IMR-90 (cell line): ENCODE data around the gene RNF151. TPM values are rescaled to one million over a fixed set of nuclear protein-coding genes. Genes with fewer than 3 reads are reported as not detected.
A peak's percentile ranks its signal among the peaks of the same experiment; 100 is the strongest.

Source experiments
- ATAC-seq: fragments of 200-7000 bp; cut with Tn5 transposase; 2 replicates; pipeline ENCODE4 v1.9.1; 2020; ENCODE audit warnings: low read depth, mild to moderate bottlenecking, moderate library complexity
- BruUV-seq: library from RNA; stranded (reverse); fragments of 400-500 nt; replicated peaks from 2 replicates; lab custom pipeline; 2021; lab: Mats Ljungman, UMichigan
- CTCF ChIA-PET: fragments of 300-600 bp; formaldehyde crosslinking; extraction: SDS; loops from one replicate; lab custom pipeline; 2021; ENCODE audit warnings: antibody characterized with exemption; lab: Yijun Ruan, JAX
- POLR2A ChIA-PET: fragments of 300-600 bp; sonication (Branson Sonifier 250); formaldehyde crosslinking; loops from one replicate; lab custom pipeline; 2022; ENCODE audit warnings: antibody characterized with exemption; ENCODE audit not compliant: unreplicated experiment; lab: Charles Lee
- DNase-seq: peaks from one replicate; pipeline ENCODE4 v3.0.0; 2013
- H2AFZ ChIP-seq: replicated peaks from 2 replicates; pipeline ENCODE3; 2013; ENCODE audit warnings: low read length, mild to moderate bottlenecking; ENCODE audit not compliant: poor library complexity
- H2AK5ac ChIP-seq: 2 replicates; pipeline ENCODE4 v1.6.1; 2013; ENCODE audit warnings: low read depth, low read length, inconsistent platforms
- H2AK9ac ChIP-seq: replicated peaks from 2 replicates; pipeline ENCODE3; 2013; ENCODE audit warnings: mild to moderate bottlenecking, low read depth, low read length, moderate library complexity; ENCODE audit not compliant: poor library complexity
- H2BK120ac ChIP-seq: 2 replicates; pipeline ENCODE4 v1.6.1; 2013; ENCODE audit warnings: low read depth, low read length, inconsistent platforms
- H2BK15ac ChIP-seq: 3 replicates; pipeline ENCODE4 v1.6.1; 2013; ENCODE audit warnings: low read depth, low read length, inconsistent platforms
- H2BK20ac ChIP-seq: 2 replicates; pipeline ENCODE4 v1.6.1; 2013; ENCODE audit warnings: low read depth, mild to moderate bottlenecking, inconsistent platforms, low read length, moderate library complexity
- H2BK5ac ChIP-seq: 2 replicates; pipeline ENCODE4 v1.6.1; 2013; ENCODE audit warnings: mild to moderate bottlenecking, low read depth, low read length, inconsistent platforms; ENCODE audit not compliant: poor library complexity, severe bottlenecking
- H3K14ac ChIP-seq: replicated peaks from 2 replicates; pipeline ENCODE4 v1.6.1; 2013; ENCODE audit warnings: low read depth, low read length, inconsistent platforms
- H3K18ac ChIP-seq: 2 replicates; pipeline ENCODE4 v1.6.1; 2013; ENCODE audit warnings: low read depth, low read length, control low read depth
- H3K23ac ChIP-seq: 2 replicates; pipeline ENCODE4 v1.6.1; 2013; ENCODE audit warnings: low read depth, low read length, inconsistent platforms
- H3K27ac ChIP-seq: 2 replicates; pipeline ENCODE4 v1.5.1; 2013; ENCODE audit warnings: mild to moderate bottlenecking, control low read depth, low read length; ENCODE audit not compliant: insufficient read depth
- H3K27me3 ChIP-seq: 2 replicates; pipeline ENCODE4 v1.6.1; 2013; ENCODE audit warnings: low read length; ENCODE audit not compliant: control insufficient read depth, insufficient read depth
- H3K36me3 ChIP-seq: 2 replicates; pipeline ENCODE4 v1.6.1; 2013; ENCODE audit warnings: low read length, mixed read lengths; ENCODE audit not compliant: control insufficient read depth, insufficient read depth
- H3K4ac ChIP-seq: 2 replicates; pipeline ENCODE4 v1.6.1; 2013; ENCODE audit warnings: low read depth, low read length, inconsistent platforms
- H3K4me1 ChIP-seq: 2 replicates; pipeline ENCODE4 v1.6.1; 2013; ENCODE audit warnings: low read length, mixed read lengths; ENCODE audit not compliant: control insufficient read depth, insufficient read depth
- H3K4me2 ChIP-seq: 2 replicates; pipeline ENCODE4 v1.6.1; 2013; ENCODE audit warnings: low read depth, mild to moderate bottlenecking, control low read depth, low read length, moderate library complexity
- H3K4me3 ChIP-seq: 2 replicates; pipeline ENCODE4 v1.5.1; 2013; ENCODE audit warnings: low read depth, mild to moderate bottlenecking, control low read depth, low read length, moderate library complexity; ENCODE audit not compliant: insufficient read depth
- H3K56ac ChIP-seq: 2 replicates; pipeline ENCODE4 v1.6.1; 2013; ENCODE audit warnings: low read length, inconsistent platforms; ENCODE audit not compliant: insufficient read depth; ENCODE audit errors: extremely low read depth
- H3K79me1 ChIP-seq, 2 experiments: 2 replicates each; pipeline ENCODE4 v1.6.1; 2013; ENCODE audit warnings: low read length in 2 of 2, inconsistent platforms in 1 of 2, low read depth in 1 of 2
- H3K9ac ChIP-seq: 2 replicates; pipeline ENCODE4 v1.6.1; 2013; ENCODE audit warnings: low read depth, low read length, control low read depth
- H3K9me1 ChIP-seq: 2 replicates; pipeline ENCODE4 v1.6.1; 2013; ENCODE audit warnings: low read length, inconsistent platforms; ENCODE audit not compliant: insufficient read depth
- H3K9me3 ChIP-seq: 2 replicates; pipeline ENCODE4 v1.6.1; 2013; ENCODE audit warnings: low read length; ENCODE audit not compliant: control insufficient read depth, insufficient read depth
- H4K20me1 ChIP-seq: 2 replicates; pipeline ENCODE4 v1.6.1; 2013; ENCODE audit warnings: low read length, inconsistent platforms; ENCODE audit not compliant: insufficient read depth
- H4K5ac ChIP-seq: 2 replicates; pipeline ENCODE4 v1.6.1; 2013; ENCODE audit warnings: mild to moderate bottlenecking, low read depth, low read length, control low read depth
- H4K8ac ChIP-seq, 2 experiments: 2 replicates each; pipeline ENCODE4 v1.6.1; 2013; ENCODE audit warnings: low read depth in 2 of 2, low read length in 2 of 2, control low read depth in 1 of 2, inconsistent platforms in 1 of 2
- H4K91ac ChIP-seq: 2 replicates; pipeline ENCODE4 v1.6.1; 2013; ENCODE audit warnings: low read depth, low read length, inconsistent platforms; ENCODE audit not compliant: insufficient read depth
- BHLHE40 ChIP-seq: fragments of 150-350 bp; IDR thresholded peaks from 2 replicates; pipeline ENCODE4 v1.6.1; 2016; ENCODE audit warnings: mild to moderate bottlenecking, low read depth, low read length
- CEBPB ChIP-seq: IDR thresholded peaks from 2 replicates; pipeline ENCODE4 v1.6.1; 2012; ENCODE audit warnings: low read depth, low read length, improper control_type of control experiment
- CHD1 ChIP-seq: IDR thresholded peaks from 2 replicates; pipeline ENCODE4 v1.6.1; 2012; ENCODE audit warnings: low read depth, low read length, improper control_type of control experiment
- FOS ChIP-seq: fragments of 150-350 bp; IDR thresholded peaks from 2 replicates; pipeline ENCODE4 v1.6.1; 2016; ENCODE audit warnings: low read depth, low read length
- MAFK ChIP-seq: IDR thresholded peaks from 2 replicates; pipeline ENCODE4 v1.6.1; 2012; ENCODE audit warnings: low read depth, low read length, improper control_type of control experiment
- MXI1 ChIP-seq: IDR thresholded peaks from 2 replicates; pipeline ENCODE4 v1.6.1; 2012; ENCODE audit warnings: low read depth, mild to moderate bottlenecking, low read length, moderate library complexity, borderline replicate concordance
- NFE2L2 ChIP-seq: fragments of 150-350 bp; IDR thresholded peaks from 2 replicates; pipeline ENCODE4 v1.6.1; 2016; ENCODE audit warnings: low read depth, mild to moderate bottlenecking, low read length
- POLR2A ChIP-seq: IDR thresholded peaks from 2 replicates; pipeline ENCODE4 v1.6.1; 2012; ENCODE audit warnings: mild to moderate bottlenecking, low read depth, low read length
- RAD21 ChIP-seq: IDR thresholded peaks from 2 replicates; pipeline ENCODE4 v1.6.1; 2012; ENCODE audit warnings: low read length, improper control_type of control experiment
- RCOR1 ChIP-seq: IDR thresholded peaks from 2 replicates; pipeline ENCODE4 v1.6.1; 2012; ENCODE audit warnings: mild to moderate bottlenecking, low read length, improper control_type of control experiment; ENCODE audit not compliant: insufficient replicate concordance
- RFX5 ChIP-seq: IDR thresholded peaks from 2 replicates; pipeline ENCODE4 v1.8.0; 2012; ENCODE audit warnings: low read depth, mild to moderate bottlenecking, low read length, moderate library complexity
- SMC3 ChIP-seq: fragments of 150-350 bp; IDR thresholded peaks from 2 replicates; pipeline ENCODE4 v1.6.1; 2016; ENCODE audit warnings: low read depth, mild to moderate bottlenecking, antibody characterized with exemption, low read length, moderate library complexity
- WGBS, 2 experiments: methylation state at CpG; one replicate each; pipeline versions ENCODE4 v1.1.5 to v1.1.7; 2013; ENCODE audit warnings: missing lambda C conversion rate in 2 of 2; ENCODE audit not compliant: insufficient read length in 1 of 2; ENCODE audit errors: extremely low coverage in 2 of 2; 5-methylcytosine and 5-hydroxymethylcytosine counted together
- dilution Hi-C: fragments of 300-500 bp; cut with HindIII; formaldehyde crosslinking; loops from one replicate; pipeline ENCODE4 v1.14.3; 2018; ENCODE audit warnings: low sequenced_read_pairs; ENCODE audit not compliant: unreplicated experiment
- in situ Hi-C: fragments of 300-500 bp; cut with MboI; formaldehyde crosslinking; loops from 3 replicates; pipeline ENCODE4 v1.14.3; 2019; ENCODE audit warnings: low sequenced_read_pairs, inconsistent platforms, mixed read lengths
- intact Hi-C: fragments of 100-400 bp; cut with micrococcal nuclease; formaldehyde crosslinking; loops from 2 replicates; pipeline ENCODE4 v1.10.0; 2022
- polyA plus RNA-seq, 3 experiments: library from polyadenylated mRNA; depleted of rRNA; stranded (reverse); fragments of >200 nt; gene quantifications; 2 replicates each; pipeline ENCODE4 v1.2.3, GENCODE V29; 2012; ENCODE audit warnings: low replicate concordance in 1 of 3
- total RNA-seq: library from RNA; depleted of rRNA; stranded (reverse); fragments of >200 nt; gene quantifications from 2 replicates; pipeline ENCODE4 v1.2.3, GENCODE V29; 2012
- TF ChIP-seq, protein P1 (sequence below): fragments of 150-350 bp; IDR thresholded peaks from 2 replicates; pipeline ENCODE4 v1.6.1; 2016; ENCODE audit warnings: low read depth, mild to moderate bottlenecking, low read length, moderate library complexity, borderline replicate concordance
- TF ChIP-seq, protein P2 (sequence below): conservative IDR thresholded peaks from 2 replicates; pipeline ENCODE4 v1.5.1; 2012; ENCODE audit warnings: mild to moderate bottlenecking, low read depth, low read length, improper control_type of control experiment

The RNF151 gene
- total and polyA plus RNA-seq, 2 of the 4 experiments (the other 2 are of a cell fraction), result not detected

DNA sequence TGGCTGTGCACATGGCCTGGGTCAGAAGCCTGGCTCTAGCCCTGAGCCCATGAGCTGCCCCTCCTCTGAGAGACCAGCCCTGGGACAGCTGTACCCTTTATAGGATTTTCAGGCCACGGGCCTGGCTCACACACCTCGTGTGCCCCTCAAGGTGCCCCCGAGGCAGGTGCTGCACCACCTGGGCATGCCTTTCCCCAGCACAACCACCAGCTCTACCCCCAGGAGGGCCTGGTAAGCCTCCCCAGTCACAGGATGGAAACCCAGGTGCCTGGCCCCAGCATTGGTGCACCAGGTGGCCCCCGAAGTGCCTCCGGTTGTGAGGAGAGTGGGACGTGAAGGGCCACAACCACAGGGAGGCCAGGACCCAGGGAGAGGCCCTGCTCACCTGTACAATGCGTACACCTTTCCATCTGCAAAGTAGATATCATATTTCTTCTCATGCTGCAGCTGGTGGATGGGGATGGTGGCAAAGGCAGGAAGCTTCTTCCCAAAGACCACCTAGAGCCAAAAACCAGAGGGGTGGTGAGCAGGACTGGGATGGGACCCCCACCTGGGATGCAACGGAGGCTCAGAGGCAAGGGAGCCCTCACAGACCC, 36.7 kb downstream of the RNF151 start:
- Histone ChIP-seq H2AK9ac (no peak overlapping the region), H2AFZ (no peak overlapping the region), H3K4me3 (no peak overlapping the region), H4K8ac (no peak overlapping the region), H3K4ac (no peak overlapping the region), H3K36me3 (peaks cover 54% of the 10 kb centered on the region), H3K79me1 (peaks cover 10 to 83% of the 10 kb centered on the region in 2 experiments; a peak in 3 of 4 replicates), H3K9me1 (peaks cover 8% of the 10 kb centered on the region; the same call in 1 of the 2 replicates), H3K27me3 (no peaks in the 10 kb centered on the region), H3K27ac (no peak overlapping the region), H2BK20ac (no peak overlapping the region), H2AK5ac (peak overlapping the region; percentile 17; the same call in 1 of the 2 replicates), H3K4me1 (peaks cover 21% of the 10 kb centered on the region), H3K18ac (no peak overlapping the region), H4K20me1 (peaks cover 71% of the 10 kb centered on the region), H2BK15ac (no peak overlapping the region), H2BK120ac (no peak overlapping the region), H4K5ac (no peak overlapping the region), H3K23ac (no peak overlapping the region), H2BK5ac (no peak overlapping the region), H3K56ac (no peak overlapping the region), H4K91ac (no peak overlapping the region), H3K4me2 (no peak overlapping the region), H3K9me3 (no peaks in the 10 kb centered on the region), H3K9ac (no peak overlapping the region), H3K14ac (no peak overlapping the region)
- TF ChIP-seq RAD21, result no peak
- no peak for TF ChIP-seq FOS
- TF ChIP-seq POLR2A, result no peak
- no peak for TF ChIP-seq RCOR1
- no peak for TF ChIP-seq SMC3
- no peak for TF ChIP-seq MXI1
- TF ChIP-seq MAFK, result no peak
- TF ChIP-seq, protein P1, sequence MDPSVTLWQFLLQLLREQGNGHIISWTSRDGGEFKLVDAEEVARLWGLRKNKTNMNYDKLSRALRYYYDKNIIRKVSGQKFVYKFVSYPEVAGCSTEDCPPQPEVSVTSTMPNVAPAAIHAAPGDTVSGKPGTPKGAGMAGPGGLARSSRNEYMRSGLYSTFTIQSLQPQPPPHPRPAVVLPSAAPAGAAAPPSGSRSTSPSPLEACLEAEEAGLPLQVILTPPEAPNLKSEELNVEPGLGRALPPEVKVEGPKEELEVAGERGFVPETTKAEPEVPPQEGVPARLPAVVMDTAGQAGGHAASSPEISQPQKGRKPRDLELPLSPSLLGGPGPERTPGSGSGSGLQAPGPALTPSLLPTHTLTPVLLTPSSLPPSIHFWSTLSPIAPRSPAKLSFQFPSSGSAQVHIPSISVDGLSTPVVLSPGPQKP, result no peak
- TF ChIP-seq NFE2L2, result no peak
- TF ChIP-seq, protein P2, sequence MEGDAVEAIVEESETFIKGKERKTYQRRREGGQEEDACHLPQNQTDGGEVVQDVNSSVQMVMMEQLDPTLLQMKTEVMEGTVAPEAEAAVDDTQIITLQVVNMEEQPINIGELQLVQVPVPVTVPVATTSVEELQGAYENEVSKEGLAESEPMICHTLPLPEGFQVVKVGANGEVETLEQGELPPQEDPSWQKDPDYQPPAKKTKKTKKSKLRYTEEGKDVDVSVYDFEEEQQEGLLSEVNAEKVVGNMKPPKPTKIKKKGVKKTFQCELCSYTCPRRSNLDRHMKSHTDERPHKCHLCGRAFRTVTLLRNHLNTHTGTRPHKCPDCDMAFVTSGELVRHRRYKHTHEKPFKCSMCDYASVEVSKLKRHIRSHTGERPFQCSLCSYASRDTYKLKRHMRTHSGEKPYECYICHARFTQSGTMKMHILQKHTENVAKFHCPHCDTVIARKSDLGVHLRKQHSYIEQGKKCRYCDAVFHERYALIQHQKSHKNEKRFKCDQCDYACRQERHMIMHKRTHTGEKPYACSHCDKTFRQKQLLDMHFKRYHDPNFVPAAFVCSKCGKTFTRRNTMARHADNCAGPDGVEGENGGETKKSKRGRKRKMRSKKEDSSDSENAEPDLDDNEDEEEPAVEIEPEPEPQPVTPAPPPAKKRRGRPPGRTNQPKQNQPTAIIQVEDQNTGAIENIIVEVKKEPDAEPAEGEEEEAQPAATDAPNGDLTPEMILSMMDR, result no peak
- no peak for TF ChIP-seq RFX5
- TF ChIP-seq BHLHE40, result no peak
- TF ChIP-seq CHD1, result no peak
- no peak for TF ChIP-seq CEBPB
- POLR2A ChIA-PET, result interaction anchor here (1.0 kb wide), 1 partner anchor 152 kb away, joined by 3 read pairs; the partner anchor contains the start of gene TRAF7
- no peak for ATAC-seq
- dilution Hi-C loops, result no loop called here
- 88% methylated on average over 3 of the region's 8 CpGs; no CpG with 5 or more reads in 1 of the 2 experiments for WGBS, 2 experiments
- no TSS peak for BruUV-seq
- CTCF ChIA-PET, result interaction anchor here (0.9 to 1.7 kb wide), 3 partner anchors 10 to 24 kb away, joined by 3 to 8 read pairs (median 5); no protein-coding TSS in a partner anchor
- intact Hi-C loops, result loop anchor here (5.0 kb wide), 1 partner anchor 139 kb away; no protein-coding TSS in a partner anchor
- DNase-seq, result no peak
- in situ Hi-C loops, result no loop called here
